GM23338 (cell line): ENCODE results near the gene SLC7A5. TPM values are rescaled to one million over a fixed set of nuclear protein-coding genes. Genes with fewer than 3 reads are reported as not detected.

Source experiments
- ATAC-seq: fragments of 200-7000 bp; cut with Tn5 transposase; 3 replicates; pipeline ENCODE4 v1.9.1; 2020
- DNase-seq: peaks from one replicate; pipeline ENCODE4 v3.0.0-alpha.2; 2015; ENCODE audit warnings: low spot score
- H2AFZ ChIP-seq: fragments of 200-600 bp; sonication (generic); 2 replicates; pipeline ENCODE4 v1.8.0; 2016; ENCODE audit warnings: antibody characterized with exemption, mild to moderate bottlenecking, moderate library complexity
- H3F3A ChIP-seq: fragments of 200-600 bp; sonication (generic); replicated peaks from 2 replicates; pipeline ENCODE4 v1.8.0; 2017; ENCODE audit warnings: antibody characterized with exemption, mixed run types, low read depth
- H3K27ac ChIP-seq: fragments of 200-600 bp; sonication (generic); 2 replicates; pipeline ENCODE4 v1.6.1; 2016; ENCODE audit warnings: low read depth
- H3K27me3 ChIP-seq: fragments of 200-600 bp; sonication (generic); 2 replicates; pipeline ENCODE4 v1.8.0; 2016; ENCODE audit warnings: mild to moderate bottlenecking, mixed run types, moderate library complexity; ENCODE audit not compliant: insufficient read depth
- H3K36me3 ChIP-seq: fragments of 200-600 bp; sonication (generic); 2 replicates; pipeline ENCODE4 v1.8.0; 2016; ENCODE audit warnings: mild to moderate bottlenecking; ENCODE audit not compliant: insufficient read depth
- H3K4me1 ChIP-seq: fragments of 200-600 bp; sonication (generic); 2 replicates; pipeline ENCODE4 v1.8.0; 2016; ENCODE audit warnings: mild to moderate bottlenecking, moderate library complexity; ENCODE audit not compliant: insufficient read depth
- H3K4me2 ChIP-seq: fragments of 200-600 bp; sonication (generic); 2 replicates; pipeline ENCODE4 v1.7.1; 2017; ENCODE audit warnings: mixed run types
- H3K4me3 ChIP-seq: fragments of 200-600 bp; sonication (generic); 2 replicates; pipeline ENCODE4 v1.6.1; 2016; ENCODE audit warnings: mixed run types
- H3K79me2 ChIP-seq: fragments of 200-600 bp; sonication (generic); replicated peaks from 2 replicates; pipeline ENCODE4 v1.8.0; 2017; ENCODE audit warnings: mild to moderate bottlenecking; ENCODE audit not compliant: insufficient read depth
- H3K9me2 ChIP-seq: fragments of 200-600 bp; sonication (generic); 2 replicates; pipeline ENCODE4 v1.8.0; 2017; ENCODE audit not compliant: insufficient read depth
- H4K20me1 ChIP-seq: fragments of 200-600 bp; sonication (generic); replicated peaks from 2 replicates; pipeline ENCODE4 v1.8.0; 2017; ENCODE audit warnings: mild to moderate bottlenecking; ENCODE audit not compliant: insufficient read depth
- H3K27ac Mint-ChIP-seq: 2 replicates; pipeline ENCODE4 v1.8.0; 2020; ENCODE audit warnings: inconsistent platforms, mild to moderate bottlenecking, moderate library complexity, mixed read lengths
- H3K27me3 Mint-ChIP-seq: 3 replicates; pipeline ENCODE4 v1.8.0; 2022; ENCODE audit warnings: low read depth, mild to moderate bottlenecking, moderate library complexity, mixed read lengths, inconsistent platforms; ENCODE audit not compliant: insufficient read depth, poor library complexity
- H3K36me3 Mint-ChIP-seq: 3 replicates; pipeline ENCODE4 v1.8.0; 2021; ENCODE audit warnings: low read depth, mild to moderate bottlenecking, inconsistent platforms, moderate library complexity, mixed read lengths
- H3K4me1 Mint-ChIP-seq: 3 replicates; pipeline ENCODE4 v1.8.0; 2020; ENCODE audit warnings: mild to moderate bottlenecking, inconsistent platforms, mixed read lengths
- H3K4me3 Mint-ChIP-seq: 3 replicates; pipeline ENCODE4 v1.8.0; 2021; ENCODE audit warnings: moderate library complexity, mild to moderate bottlenecking, inconsistent platforms, mixed read lengths
- H3K9me3 Mint-ChIP-seq: 3 replicates; pipeline ENCODE4 v1.8.0; 2020; ENCODE audit warnings: moderate library complexity, mild to moderate bottlenecking, inconsistent platforms, mixed read lengths
- EZH2 ChIP-seq: fragments of 200-600 bp; sonication (generic); IDR thresholded peaks from one replicate; pipeline ENCODE4 v1.8.0; 2017; ENCODE audit warnings: antibody characterized with exemption, mild to moderate bottlenecking, low read depth; ENCODE audit not compliant: unreplicated experiment
- POLR2AphosphoS5 ChIP-seq: IDR thresholded peaks from 2 replicates; pipeline ENCODE4 v1.6.1; 2016; ENCODE audit warnings: antibody characterized with exemption, low read depth
- REST ChIP-seq: IDR thresholded peaks from one replicate; pipeline ENCODE4 v1.6.1; 2018; ENCODE audit warnings: antibody characterized with exemption; ENCODE audit not compliant: unreplicated experiment
- ZNF331 ChIP-seq: fragments of 250-450 bp; sonication (Bioruptor Pico); IDR thresholded peaks from 2 replicates; pipeline ENCODE4 v1.5.0; 2020; ENCODE audit warnings: low read depth, mild to moderate bottlenecking, moderate library complexity
- ZNF462 ChIP-seq: fragments of 250-450 bp; sonication (Bioruptor Pico); IDR thresholded peaks from 2 replicates; pipeline ENCODE4 v1.5.0; 2020; ENCODE audit warnings: mild to moderate bottlenecking, moderate library complexity
- polyA plus RNA-seq: library from polyadenylated mRNA; unstranded; fragments of >200 nt; fragmentation: Nextera tagmentation; extraction: Ambion mirVana; gene quantifications from 2 replicates; pipeline ENCODE4 v1.2.1, GENCODE V29; 2016
- total RNA-seq: library from RNA; depleted of rRNA; stranded (reverse); fragments of >200 nt; shearing (Covaris generic); gene quantifications from 2 replicates; pipeline ENCODE4 v1.2.3, GENCODE V29; 2014

Gene SLC7A5
- total and polyA plus RNA-seq, 2 experiments from 2014 or later = 107 to 386 TPM

- no peaks in the 10 kb centered on the region for H3K79me2 ChIP-seq
- peak overlapping the region; percentile 96 for H2AFZ ChIP-seq
- H3F3A ChIP-seq = no peaks in the 10 kb centered on the region
- peaks cover 8% of the 10 kb centered on the region; the same call in 1 of the 2 replicates for H3K4me1 ChIP-seq
- no peaks in the 10 kb centered on the region for H3K9me2 ChIP-seq
- H3K27ac ChIP-seq = no peak overlapping the region
- no peaks in the 10 kb centered on the region for H3K36me3 ChIP-seq
- H4K20me1 ChIP-seq = no peaks in the 10 kb centered on the region
- H3K4me3 Mint-ChIP-seq = peak overlapping the region; percentile 5; the same call in 1 of the 3 replicates
- peak; percentile 45 for ATAC-seq
- peak overlapping the region; percentile 14; the same call in 1 of the 2 replicates for H3K4me2 ChIP-seq
- H3K36me3 Mint-ChIP-seq = no peaks in the 10 kb centered on the region
- peaks cover 7% of the 10 kb centered on the region for H3K27me3 Mint-ChIP-seq
- no peak for TF ChIP-seq POLR2AphosphoS5
- TF ChIP-seq ZNF331 (CRISPR knock-in tag) = no peak
- no peak for TF ChIP-seq EZH2
- no peak for TF ChIP-seq ZNF462 (CRISPR knock-in tag)
- no peak for TF ChIP-seq REST
- no peak overlapping the region for H3K27ac Mint-ChIP-seq
- DNase-seq = no peak
- no peak overlapping the region for H3K4me3 ChIP-seq
- peaks cover 5% of the 10 kb centered on the region; the same call in 2 of the 3 replicates for H3K9me3 Mint-ChIP-seq
- H3K4me1 Mint-ChIP-seq = peaks cover 12% of the 10 kb centered on the region
- H3K27me3 ChIP-seq = no peaks in the 10 kb centered on the region
These were observed 62.4 kb downstream of the SLC7A5 start for GRCh38 chr16:87806641-87807546.
